HG02943 (cell line): ENCODE measurements around the gene YWHAQ.

Experiments
- ATAC-seq: cut with Tn5 transposase; IDR thresholded peaks from one replicate; pipeline ENCODE4 v1.9.1; 2021; ENCODE audit warnings: mild to moderate bottlenecking, low read depth, moderate library complexity; ENCODE audit not compliant: unreplicated experiment

Gene YWHAQ

DNA sequence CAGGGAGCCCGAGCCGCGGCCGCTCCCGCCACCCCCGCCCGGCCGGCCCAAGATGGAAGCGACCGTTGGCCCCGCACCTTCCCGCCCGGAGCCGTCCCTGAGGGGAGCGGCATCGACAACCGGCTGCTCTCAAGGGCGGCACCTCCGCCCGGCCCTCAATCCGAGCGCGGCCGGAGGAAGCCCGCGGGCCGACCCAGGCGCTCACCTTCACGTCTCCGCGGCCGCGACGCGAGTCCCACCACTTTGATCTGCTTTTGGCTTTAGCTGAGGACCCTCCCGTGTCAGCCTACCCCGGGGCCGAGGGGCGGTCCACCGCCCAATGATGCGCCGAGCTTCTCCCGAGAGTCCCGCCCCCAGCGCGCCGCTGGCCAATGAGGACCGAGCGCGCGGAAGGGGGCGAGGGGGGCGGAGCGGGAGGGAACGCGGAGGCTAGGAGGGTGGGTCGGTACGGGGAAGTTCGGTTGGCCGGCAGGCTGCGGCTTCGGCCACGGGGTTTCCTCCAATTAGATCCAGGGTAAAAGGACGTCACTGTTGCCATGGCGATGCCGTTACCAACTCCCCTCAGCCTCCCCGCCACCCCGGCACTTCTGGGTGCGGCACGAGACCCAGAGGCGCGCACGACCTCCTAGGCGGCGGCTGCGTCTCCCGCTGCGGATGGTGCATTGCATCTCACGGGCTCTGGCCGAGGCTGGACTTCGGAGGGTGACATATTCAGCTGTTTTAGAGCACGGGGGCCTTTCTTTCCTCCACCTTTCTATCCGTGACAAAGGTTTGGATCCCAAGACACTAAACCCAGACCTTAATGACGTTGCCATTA, at the start of gene YWHAQ:
Gene YWHAQ, minus strand, starts transcription at position 262 of the 817 bp plus-strand sequence. CDS start 545 bp downstream, outside the sequence.
- ATAC-seq: peak; percentile 93

DNA sequence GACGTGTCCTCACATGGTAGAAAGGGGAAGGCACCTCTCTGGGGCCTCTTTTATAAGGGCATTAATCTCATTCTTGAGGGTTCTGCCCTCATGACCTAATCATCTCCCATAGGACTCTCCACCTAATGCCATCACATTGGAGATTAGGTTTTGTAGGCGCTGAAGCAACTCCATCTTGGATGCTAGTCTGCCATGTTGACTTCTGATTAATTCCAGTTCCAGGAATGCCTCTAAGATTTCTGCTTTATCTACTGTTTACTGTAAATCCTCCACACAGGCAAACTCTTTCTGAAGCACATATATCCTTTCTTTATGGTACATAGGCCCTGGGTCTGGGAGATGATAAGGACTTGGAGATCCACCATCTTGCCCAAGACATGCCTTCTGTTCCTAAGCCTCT, 49.3 kb upstream of the YWHAQ start:
- ATAC-seq: no peak

DNA sequence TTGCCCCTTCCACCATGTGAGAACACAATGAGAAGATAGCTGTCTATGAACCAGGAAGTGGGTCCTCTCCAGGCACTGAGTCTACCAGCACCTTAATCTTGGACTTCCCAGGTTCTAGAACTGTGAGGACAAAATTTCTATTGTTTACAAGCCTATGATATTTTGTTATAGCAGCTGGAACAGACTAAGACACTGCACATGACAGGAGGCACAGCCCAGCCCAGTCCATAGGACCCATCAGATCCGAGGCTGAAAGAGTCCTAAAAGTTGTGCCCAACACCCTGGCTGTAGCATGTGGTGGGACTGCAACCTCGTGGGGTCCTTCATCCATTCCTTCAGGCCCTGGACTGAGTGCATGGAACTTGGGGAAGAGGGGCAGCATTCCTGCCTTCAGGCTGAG, 48.4 kb upstream of the YWHAQ start:
- no peak for ATAC-seq

DNA sequence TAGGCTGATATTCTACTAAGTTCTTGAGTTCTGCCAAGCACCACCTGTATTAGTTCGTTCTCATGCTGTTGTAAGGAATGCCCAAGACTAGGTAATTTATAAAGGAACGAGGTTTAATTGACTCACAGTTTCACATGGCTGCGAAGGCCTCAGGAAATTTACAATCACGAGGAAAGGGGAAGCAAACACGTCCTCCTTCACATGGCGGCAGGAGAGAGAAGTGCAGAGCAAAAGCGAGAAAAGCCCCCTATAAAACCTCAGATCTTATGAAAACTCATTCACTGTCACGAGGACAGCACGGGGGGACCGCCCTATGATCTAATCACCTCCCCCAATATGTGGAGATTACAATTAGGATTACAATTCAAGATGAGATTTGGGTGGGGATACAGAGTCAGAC, 47.7 kb upstream of the YWHAQ start:
- no peak for ATAC-seq

DNA sequence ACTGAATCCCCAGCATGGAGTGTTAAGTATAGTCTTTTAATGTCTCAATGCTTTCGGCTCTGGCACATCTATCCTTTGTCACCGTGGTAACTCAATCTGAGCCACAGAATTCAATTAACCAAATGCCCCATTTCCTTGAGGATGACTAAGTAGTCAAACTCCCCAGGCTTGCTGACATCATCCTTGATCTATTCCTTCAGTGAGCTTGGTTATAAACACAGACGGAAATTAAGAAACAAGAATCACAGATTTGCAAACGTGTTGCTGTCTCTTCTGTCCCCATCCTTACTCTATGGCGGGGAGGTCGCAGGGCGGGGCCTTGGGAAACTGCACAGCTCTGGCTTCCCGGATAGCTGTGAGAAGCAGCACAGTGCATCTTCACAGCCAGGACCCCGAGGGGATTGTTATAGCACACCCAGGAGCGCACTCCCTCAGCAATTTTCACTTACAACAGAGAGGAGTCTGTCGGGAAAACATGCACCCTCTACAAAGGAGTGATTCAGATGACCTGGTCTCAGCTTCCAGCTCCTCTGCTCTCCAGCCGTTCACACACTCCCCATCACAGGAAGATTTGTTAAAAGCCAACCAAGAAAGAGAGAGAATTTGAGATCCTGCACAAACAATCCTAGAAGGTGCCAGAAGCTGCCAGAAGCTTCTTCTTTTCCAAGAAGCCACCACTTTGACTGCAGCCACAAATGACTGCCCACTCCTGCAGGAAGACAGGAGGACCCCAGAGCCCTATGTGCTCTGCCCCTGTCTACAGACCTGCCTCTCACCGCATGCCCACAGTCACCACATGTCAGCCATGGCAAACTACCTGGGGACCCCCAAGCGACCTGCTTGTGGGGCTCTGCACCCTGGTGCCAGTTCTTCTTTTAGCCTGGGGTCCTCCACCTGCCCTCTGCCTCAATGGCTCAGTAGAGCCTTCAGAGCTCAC, 44.9 kb upstream of the YWHAQ start:
- ATAC-seq: no peak

DNA sequence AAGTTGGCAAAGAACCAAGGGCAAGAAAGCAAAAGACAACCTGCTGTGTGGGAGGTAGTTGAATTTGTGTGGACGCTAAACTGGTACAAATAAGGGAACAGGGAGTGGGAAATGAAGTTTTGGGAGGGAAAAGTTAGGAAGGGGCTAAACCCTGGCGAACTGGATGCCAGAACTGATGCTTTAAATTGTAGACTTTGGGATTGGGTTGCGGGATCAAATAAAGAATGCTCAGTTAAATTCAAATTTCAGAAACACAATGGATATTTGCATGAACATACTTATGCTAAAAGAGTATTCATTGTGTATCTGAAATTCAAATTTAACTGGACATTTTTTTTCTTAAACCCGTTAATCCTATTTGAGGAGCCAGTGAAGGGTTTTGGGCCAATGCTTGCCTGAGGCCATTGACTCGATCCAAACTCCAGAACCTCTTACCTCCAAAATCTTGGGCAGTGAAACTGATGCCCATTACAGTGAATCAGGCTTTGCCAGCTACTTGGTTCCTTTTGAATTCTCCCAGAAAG, 44.2 kb upstream of the YWHAQ start:
- ATAC-seq: no peak

DNA sequence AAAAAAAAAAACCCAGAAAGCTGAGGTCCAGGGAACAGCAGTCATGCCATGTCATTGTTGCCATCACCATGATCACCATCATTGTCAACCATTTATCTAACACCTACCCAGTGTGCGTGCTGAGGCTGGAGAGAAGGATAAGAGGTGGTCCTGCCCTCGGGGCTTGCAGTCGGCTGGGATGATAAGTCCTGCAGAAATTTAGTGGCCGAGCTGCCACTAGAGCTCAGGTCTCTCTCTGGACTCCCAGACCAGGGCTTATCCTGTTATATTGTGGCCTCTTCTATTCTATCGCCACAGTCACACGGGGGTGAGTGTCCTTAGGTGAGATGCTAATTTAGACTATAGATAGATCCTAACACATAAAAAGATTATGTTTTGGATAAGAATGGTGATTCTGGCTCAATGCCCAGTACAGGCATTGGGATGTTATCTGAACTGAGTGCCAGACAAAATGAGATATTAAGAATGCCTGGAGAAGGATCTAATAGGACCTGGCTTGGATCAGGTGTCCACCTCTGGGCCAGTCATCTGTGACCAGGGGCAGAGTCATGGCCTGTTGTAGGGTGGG, 43.2 kb upstream of the YWHAQ start:
- ATAC-seq: no peak

DNA sequence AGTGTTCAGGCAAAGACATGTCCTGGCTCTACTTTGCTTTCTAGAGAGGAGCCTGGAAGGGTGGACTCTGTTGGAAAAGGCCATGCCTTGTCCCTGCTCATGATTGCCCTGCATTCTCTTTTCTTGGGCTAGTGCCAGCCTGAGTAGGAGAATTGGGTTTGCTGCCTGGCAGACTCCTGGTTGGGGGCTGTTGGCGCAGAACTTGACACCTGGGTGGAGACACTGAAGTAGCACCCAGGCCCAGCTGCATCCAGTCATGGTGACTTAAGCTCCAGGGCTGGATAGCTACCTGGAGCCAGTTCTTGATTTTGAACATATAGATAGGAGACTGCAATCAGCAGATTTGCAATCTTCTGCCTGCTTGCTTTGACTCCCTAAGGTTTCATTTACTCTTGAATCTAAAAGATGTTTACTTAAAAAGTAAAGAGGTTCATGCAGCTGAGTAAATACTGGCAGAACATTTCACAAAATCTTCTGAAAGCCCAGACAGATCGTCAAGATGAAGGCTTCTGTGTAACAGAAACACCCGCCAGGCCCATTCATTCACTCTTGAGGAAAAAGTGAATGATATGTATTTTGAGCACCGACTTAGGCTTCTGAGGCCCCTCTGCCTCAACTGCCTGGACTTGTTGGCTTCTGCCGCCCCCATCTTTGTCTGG, 38.0 kb upstream of the YWHAQ start:
- ATAC-seq: no peak

DNA sequence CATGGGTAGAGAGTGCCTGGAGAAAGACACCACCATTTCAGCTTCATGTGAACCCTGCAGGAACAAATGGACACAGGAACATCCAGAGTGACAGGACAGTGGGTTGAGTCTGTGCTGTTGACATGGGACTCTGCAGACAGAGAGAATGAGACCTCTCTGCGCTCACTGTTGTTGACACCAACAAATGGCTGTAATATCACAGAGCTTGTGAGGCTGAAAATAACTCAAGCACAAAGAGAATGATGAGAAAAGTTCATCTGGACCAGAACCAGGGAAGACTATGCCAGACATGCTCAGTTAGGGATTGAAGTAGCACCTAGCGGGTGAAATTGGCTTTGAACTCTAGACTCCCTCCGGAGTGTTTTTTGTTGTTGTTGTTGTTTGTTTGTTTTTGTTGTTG, 37.0 kb upstream of the YWHAQ start:
- ATAC-seq: no peak

DNA sequence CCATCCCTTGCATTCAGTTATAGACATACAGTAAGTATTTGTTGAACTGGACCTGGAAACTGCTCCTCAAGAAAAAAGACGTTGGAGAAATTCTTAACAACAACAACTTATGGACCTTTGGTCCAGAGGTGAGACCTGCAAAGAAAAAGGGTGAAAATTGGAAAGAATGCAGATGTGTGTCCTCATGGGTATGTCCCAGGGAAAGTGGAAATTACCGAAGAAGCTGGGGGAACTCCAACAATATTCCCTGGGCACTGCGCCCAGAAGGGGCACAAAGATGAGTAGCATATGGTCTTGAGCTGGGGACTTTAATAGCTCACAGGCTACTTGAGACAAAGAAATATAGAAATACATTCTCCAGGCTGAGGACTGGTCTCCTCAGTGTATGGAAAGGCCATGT, 35.5 kb upstream of the YWHAQ start:
- no peak for ATAC-seq

DNA sequence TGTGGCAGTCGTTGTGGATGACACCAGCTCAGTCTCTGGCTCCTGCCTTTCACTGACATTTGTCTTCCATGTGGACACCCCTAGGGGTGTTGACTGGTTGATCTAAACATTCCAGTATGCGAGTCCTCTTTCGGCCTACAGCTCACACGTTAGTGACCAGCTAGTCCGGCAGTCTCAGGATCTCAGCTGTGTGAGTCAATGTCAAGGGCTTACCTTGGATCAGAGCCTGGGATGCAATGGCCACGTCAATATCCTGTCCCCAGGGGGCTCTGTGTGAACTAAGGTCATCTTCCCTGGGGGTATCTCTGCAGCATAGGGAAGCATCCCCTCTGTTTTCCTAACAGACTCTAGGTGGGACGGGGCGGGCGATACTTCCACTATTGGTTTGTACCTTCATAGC, 35.1 kb upstream of the YWHAQ start:
- no peak for ATAC-seq

DNA sequence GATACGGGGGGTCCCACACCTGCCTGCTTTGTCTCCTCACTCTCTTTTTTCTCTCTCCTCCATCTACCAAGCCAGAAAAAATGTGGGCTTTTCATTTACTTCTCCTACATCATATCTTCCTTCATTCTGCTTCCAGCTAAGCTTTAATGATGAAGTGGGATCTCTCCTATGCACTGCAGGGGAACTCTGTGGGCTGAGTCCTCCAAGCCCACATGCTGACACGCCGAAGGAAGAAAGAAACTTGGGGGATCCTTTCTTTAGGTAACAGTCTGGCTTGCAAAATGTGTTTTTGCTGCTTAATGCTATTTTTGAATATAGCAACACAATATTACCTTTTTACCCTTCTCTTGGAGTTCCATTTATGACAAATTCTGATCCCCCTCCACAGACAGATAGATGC, 33.6 kb upstream of the YWHAQ start:
- ATAC-seq: no peak

DNA sequence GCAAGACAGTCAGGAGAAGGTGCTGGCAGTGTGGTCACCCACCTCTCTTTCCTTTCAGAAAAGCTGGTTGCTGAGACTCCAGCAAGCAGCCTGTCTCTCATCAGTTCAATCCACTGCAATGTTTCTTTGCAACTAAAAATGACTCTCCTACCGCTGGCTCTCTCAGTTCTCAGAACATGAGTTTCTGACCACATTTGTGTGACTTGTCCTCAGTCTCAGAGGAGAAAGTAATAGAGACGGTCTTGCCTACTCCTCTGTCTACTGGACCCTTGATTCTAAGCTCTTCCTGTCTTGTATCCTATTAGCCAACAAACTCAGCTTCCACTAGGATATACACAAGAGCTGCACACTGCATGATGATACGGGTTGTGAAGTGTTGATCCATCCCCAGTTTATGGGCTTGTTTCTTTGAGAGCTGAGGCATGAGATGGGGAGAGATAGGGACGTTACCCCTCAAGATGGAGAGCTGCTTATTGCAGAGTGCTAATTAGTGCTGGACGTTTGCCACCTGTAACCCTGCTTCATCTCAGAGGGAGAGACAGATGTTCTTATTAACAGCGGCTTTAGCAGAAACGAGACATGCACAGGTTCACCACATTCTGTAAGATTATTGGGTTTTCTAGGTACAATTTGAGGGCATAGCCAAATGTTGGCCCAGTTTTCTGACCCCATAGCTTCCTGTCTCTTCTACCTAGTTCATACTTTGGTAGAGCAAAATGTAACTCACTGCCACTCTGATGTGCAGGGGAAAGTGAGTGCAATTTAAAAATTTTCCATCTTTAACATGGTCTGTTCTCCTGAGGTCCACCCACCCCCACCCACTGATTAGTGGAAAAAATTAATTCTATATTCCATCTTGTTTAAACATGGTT, 32.4 kb upstream of the YWHAQ start:
- no peak for ATAC-seq

DNA sequence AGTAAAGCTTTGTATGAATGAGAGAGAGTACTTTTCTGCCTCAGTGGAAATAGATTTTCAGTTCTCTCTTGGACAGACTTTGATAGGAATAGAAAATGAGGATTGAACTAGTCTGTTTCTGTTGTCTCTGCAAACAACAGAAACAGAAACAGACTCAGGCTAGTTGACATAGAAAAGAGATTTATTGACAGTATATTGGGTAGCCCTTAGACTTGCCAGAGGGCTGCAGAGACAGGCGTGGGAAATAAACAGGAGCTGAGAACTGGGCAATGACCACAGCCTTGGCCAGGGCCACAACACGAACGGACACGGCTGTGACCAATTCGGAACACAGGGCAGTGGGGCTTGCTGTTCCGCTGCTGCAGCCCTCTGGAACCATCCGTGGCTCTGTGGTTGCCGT, 30.5 kb upstream of the YWHAQ start:
- no peak for ATAC-seq

DNA sequence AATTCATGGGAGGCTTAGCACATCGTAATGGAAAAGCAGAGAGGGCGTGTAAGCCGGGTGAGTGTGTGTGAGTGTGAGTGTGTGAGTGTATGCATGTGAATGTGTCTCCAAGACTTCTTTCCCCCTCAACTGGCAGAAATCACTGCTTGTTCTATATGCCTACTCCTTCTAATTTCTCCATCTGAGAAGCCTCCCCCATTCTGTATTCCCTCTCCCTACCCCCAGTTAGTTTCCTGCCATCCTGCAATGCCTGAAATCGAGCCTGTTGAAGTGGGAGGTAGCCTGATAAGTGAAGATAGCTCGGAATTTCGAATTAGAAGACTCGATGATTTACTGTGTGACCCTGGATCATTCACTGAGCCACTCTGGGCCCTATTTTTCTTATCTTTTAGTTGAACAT, 30.0 kb upstream of the YWHAQ start:
- ATAC-seq: no peak

DNA sequence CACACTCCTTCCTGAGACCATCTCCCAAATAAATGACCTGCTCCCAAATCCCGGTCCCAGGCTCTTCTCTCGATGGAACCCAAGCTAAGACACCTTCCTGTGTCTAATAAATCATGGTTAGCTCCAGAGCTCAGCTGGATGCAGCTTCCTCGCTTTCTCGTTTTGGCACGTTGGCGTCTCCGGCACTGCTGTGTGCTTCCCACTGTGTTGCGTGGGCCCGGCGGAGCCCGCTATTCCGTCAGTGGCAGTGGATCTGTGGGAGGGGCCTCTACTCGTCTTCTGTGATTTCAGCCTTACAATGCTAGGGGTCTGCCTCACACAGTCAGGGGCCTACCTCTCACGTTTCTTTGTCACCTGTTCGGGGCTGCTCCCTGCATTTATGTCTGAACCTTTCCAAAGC, 29.4 kb upstream of the YWHAQ start:
- ATAC-seq: no peak

DNA sequence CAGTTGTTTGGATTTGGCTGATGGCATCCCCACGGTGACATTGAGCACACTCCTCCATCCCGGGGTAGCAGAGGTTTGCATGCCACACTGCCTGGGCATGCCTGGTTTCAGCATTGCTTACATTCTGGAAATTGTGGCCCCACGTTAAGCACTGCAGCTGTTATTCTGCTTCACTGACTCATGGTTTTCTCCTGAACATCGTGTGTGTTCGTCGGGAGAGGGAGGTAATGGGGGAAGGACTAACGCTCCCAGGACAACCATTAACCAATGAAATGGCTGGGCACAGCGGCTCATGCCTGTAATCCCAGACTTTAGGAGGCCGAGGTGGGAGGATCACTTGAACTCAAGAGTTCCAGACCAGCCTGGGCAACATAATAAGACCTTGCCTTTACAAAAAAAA, 28.2 kb upstream of the YWHAQ start:
- no peak for ATAC-seq

DNA sequence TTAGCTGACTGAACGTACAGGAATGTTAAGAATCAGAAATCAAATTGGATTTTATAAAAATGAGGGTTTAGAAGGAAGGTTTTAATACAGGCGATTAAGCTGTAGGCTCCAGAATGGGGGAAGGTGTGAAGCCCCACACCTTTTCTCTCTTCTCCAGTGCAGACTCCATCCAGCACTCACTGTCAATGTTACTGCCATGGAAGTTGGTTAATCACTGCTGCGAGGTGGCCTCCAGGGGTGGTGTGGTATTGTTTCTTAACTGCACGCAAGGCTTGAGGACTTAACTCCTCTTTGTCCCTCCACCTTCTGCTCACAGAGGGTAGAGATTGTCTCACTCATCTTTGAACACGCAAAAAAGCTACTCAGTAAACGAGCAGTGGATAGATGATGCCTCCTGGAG, 26.9 kb upstream of the YWHAQ start:
- ATAC-seq: no peak

DNA sequence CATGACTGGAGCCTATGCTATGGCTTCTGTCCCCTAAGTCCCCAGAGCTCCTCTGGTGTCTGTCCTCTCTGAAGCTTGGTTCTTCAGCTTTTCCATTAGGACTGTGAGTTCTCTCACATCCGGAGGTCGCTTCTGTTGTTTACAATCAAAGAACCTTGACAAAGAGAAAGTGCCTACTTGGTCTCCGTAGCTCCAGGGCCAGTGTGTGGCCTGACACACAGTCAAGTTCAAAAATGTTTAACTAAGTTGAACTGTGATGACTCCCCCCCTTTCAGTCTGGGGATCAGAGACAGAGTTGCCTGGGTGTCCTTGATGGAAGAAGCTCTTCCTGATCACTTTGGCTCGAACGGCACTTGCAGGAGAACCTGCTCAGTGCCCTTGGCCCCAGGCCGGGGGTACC, 26.3 kb upstream of the YWHAQ start:
- no peak for ATAC-seq
